Tibial artery (tissue), 4 donors: ENCODE results near the gene COL4A4.
"Not testable (repeated sequence)": the region's sequence is repeated elsewhere in the genome, so short reads cannot be mapped to it uniquely, and the experiment has no call there.

Source experiments
- DNase-seq, 2 donors: peaks; one replicate each; pipeline ENCODE4 v3.0.0-alpha.2; 2019
- H3K27ac ChIP-seq, 2 donors: fragments of 200-600 bp; sonication (generic) in 1 of 2; 1 replicate in 1 of 2; 2 replicates in 1 of 2; pipeline ENCODE4 v1.5.1; 2018 to 2019; ENCODE audit warnings: mild to moderate bottlenecking in 1 of 2
- H3K27me3 ChIP-seq, 2 donors: fragments of 200-600 bp; sonication (generic) in 1 of 2; one replicate each; pipeline versions ENCODE4 v1.5.1 to v1.6.0; 2016 to 2019
- H3K36me3 ChIP-seq, 3 donors: fragments of 200-600 bp; sonication (generic) in 2 of 3; one replicate each; pipeline ENCODE4 v1.5.1; 2016 to 2019; ENCODE audit warnings: mild to moderate bottlenecking in 2 of 3
- H3K4me1 ChIP-seq, 4 donors: fragments of 200-600 bp; sonication (generic) in 2 of 4; 1 replicate in 3 of 4; 2 replicates in 1 of 4; pipeline ENCODE4 v1.5.1; 2016 to 2019
- H3K4me3 ChIP-seq, 2 donors: fragments of 200-600 bp; sonication (generic) in 1 of 2; 1 replicate in 1 of 2; 2 replicates in 1 of 2; pipeline ENCODE4 v1.5.1; 2018 to 2019; ENCODE audit warnings: mild to moderate bottlenecking in 2 of 2
- H3K9me3 ChIP-seq, 3 donors: fragments of 200-600 bp; sonication (generic) in 1 of 3; one replicate each; pipeline ENCODE4 v1.5.1; 2016 to 2019
- intact Hi-C: fragments of 100-400 bp; cut with DNase I; formaldehyde crosslinking; loops from one replicate; pipeline ENCODE4 v1.15.0; 2023; ENCODE audit warnings: low total_unique reads
- TF ChIP-seq, protein P1 (sequence below), 2 experiments: fragments of 200-600 bp in 1 of 2; fragments of 450-650 bp in 1 of 2; IDR thresholded peaks; one replicate each; pipeline ENCODE4 v1.5.1; 2017 to 2019; ENCODE audit warnings: antibody characterized with exemption in 2 of 2, mild to moderate bottlenecking in 1 of 2, moderate library complexity in 1 of 2

Gene COL4A4

DNA sequence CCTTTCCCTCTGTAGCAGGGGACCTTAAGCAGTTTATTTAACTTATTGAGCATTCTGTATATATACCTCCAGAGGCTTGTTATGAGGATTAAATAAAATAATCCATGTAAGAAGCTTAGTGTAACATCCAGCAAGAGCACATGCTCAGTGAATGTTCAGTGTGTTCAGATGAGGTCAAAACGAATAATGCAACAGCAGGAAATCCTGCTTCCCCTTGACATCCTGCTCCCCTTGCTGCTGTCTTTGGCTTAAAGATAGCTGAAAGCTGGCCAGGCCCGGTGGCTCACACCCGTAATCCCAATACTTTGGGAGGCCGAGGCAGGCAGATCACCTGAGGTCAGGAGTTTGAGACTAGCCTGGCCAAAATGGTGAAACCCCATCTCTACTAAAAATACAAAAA lies 68.7 kb downstream of the COL4A4 start:
- H3K27me3 ChIP-seq: no peaks in the 10 kb centered on the region
- H3K27ac ChIP-seq: no peak overlapping the region
- H3K4me3 ChIP-seq: no peak overlapping the region
- no peak for DNase-seq
- TF ChIP-seq, protein P1, sequence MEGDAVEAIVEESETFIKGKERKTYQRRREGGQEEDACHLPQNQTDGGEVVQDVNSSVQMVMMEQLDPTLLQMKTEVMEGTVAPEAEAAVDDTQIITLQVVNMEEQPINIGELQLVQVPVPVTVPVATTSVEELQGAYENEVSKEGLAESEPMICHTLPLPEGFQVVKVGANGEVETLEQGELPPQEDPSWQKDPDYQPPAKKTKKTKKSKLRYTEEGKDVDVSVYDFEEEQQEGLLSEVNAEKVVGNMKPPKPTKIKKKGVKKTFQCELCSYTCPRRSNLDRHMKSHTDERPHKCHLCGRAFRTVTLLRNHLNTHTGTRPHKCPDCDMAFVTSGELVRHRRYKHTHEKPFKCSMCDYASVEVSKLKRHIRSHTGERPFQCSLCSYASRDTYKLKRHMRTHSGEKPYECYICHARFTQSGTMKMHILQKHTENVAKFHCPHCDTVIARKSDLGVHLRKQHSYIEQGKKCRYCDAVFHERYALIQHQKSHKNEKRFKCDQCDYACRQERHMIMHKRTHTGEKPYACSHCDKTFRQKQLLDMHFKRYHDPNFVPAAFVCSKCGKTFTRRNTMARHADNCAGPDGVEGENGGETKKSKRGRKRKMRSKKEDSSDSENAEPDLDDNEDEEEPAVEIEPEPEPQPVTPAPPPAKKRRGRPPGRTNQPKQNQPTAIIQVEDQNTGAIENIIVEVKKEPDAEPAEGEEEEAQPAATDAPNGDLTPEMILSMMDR (IDR thresholded peaks at IDR 0.05): no peak
- H3K9me3 ChIP-seq: peaks cover 0 to 4% (median 0%) of the 10 kb centered on the region in 3 donors
- H3K36me3 ChIP-seq: no peaks in the 10 kb centered on the region
- intact Hi-C loops: no loop called here
- H3K4me1 ChIP-seq: no peaks in the 10 kb centered on the region

DNA sequence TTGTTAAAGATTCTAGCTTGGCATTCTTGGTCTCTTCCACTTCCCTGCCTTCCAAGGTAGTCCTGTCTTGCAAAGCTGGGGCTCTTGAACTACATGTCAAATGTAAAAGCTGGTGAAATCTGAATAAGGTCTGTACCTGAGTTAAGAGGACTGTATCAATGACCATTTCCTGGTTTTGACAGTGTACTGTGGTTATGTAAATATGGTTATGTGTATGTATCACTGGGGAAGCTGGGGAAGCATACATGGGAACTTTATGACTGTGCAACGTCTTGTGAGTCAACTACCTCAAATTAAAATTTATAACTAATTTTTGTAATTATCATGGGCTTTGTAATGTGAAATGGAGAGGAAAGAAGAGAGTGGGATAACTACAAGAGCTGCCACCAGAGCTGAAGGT lies 81.7 kb downstream of the COL4A4 start:
- Histone ChIP-seq H3K4me3 (no peak overlapping the region), H3K9me3 (no peaks in the 10 kb centered on the region), H3K36me3 (no peaks in the 10 kb centered on the region), H3K4me1 (no peaks in the 10 kb centered on the region), H3K27ac (no peak overlapping the region), H3K27me3 (no peaks in the 10 kb centered on the region)
- intact Hi-C loops: no loop called here
- TF ChIP-seq, protein P1 (IDR thresholded peaks at IDR 0.05): no peak
- no peak for DNase-seq

DNA sequence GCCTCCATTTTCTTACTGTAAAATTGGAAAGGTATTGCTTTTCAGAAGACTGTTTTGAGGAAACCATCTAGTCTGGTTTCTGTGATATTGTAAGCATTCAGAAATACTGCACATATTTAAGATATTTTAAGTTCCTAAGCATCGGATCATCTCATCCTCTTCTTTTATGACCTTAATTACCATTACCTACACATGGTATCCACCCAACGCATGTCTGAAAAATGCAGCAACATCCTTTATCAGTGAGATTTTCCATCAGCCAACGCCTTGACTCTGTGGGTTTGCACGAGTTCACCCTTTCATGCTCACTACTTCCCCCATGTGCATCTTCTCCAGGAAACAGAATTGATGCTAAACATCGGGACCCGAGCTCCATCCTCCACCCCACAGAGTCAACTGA lies 84.3 kb downstream of the COL4A4 start:
- no peaks in the 10 kb centered on the region for H3K36me3 ChIP-seq
- intact Hi-C loops: no loop called here
- no peak overlapping the region for H3K27ac ChIP-seq
- no peak overlapping the region for H3K4me3 ChIP-seq
- no peaks in the 10 kb centered on the region for H3K9me3 ChIP-seq
- DNase-seq: no peak
- TF ChIP-seq, protein P1 (IDR thresholded peaks at IDR 0.05): no peak
- H3K27me3 ChIP-seq: no peaks in the 10 kb centered on the region
- no peaks in the 10 kb centered on the region for H3K4me1 ChIP-seq

DNA sequence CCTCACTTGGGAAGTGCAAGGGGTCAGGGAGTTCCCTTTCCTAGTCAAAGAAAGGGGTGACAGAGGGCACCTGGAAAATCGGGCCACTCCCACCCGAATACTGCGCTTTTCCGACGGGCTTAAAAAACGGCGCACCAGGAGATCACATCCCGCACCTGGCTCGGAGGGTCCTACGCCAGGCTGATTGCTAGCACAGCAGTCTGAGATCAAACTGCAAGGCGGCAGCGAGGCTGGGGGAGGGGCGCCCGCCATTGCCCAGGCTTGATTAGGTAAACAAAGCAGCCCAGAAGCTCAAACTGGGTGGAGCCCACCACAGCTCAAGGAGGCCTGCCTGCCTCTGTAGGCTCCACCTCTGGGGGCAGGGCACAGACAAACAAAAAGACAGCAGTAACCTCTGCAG lies 98.9 kb downstream of the COL4A4 start:
- H3K4me1 ChIP-seq, H3K27ac ChIP-seq, H3K27me3 ChIP-seq, H3K9me3 ChIP-seq, intact Hi-C loops, DNase-seq, H3K4me3 ChIP-seq, H3K36me3 ChIP-seq: not testable (repeated sequence)

DNA sequence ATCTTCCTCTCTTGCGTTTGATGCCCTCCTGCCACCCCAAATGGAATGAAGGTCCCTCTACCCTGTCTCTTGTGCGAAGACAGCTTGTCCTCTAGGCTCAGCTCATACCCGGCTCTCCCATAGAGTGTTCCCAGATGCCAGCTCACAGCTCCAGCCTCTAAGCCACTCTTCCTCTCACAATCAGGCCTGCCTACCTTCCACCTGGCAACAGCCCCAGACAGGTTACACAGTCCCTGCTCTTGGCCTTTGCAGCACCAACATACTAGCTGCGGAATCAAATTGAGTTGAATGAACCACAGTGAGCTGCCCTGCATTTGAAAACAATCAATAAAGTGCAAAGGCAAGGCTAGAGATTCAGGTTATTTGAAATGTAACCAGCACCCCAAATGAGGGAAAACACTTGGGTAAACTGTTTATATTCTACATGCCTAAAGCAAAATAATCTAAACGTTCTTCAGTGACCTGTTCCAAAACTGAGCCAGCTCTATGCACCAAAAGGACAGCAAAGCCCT lies 105.1 kb downstream of the COL4A4 start:
- TF ChIP-seq, protein P1 (IDR thresholded peaks at IDR 0.05): no peak
- Histone ChIP-seq H3K27me3 (no peaks in the 10 kb centered on the region), H3K4me1 (no peaks in the 10 kb centered on the region), H3K4me3 (no peak overlapping the region), H3K36me3 (no peaks in the 10 kb centered on the region), H3K27ac (no peak overlapping the region), H3K9me3 (peaks cover 0 to 6% (median 0%) of the 10 kb centered on the region in 3 donors)
- intact Hi-C loops: no loop called here
- no peak for DNase-seq

DNA sequence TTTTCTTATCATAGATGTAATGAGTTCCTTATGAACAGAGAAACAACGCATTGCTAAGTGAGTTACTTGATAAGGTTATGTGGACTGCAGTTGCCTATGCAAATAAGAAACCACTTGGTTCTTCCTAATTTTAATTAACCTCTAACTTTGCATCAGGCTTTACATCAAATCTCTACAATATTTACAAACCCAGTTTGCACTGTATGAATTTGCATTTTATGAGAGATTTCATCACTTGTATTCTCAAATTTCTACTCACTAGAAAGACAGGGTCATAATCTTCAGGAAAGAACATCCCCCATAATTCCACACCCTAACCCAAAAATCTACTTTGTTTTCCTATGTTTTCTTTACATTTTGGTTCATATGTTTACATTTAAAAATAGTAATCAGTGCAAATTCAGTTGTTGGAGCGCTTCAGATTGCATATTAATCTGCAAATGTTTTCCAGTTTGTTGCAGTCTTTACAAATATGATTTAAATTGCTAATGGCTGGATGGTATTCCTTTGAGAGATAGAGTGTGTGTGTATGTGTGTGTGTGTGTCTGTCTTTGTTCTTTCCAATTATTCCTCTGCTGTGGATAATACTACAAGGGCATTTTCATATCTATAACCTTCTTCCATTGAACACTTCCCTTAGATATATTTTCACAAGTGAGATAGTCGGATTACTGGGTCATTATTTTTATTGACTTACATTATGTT lies 106.1 kb downstream of the COL4A4 start:
- no peaks in the 10 kb centered on the region for H3K4me1 ChIP-seq
- H3K27me3 ChIP-seq: no peaks in the 10 kb centered on the region
- no peak overlapping the region for H3K27ac ChIP-seq
- TF ChIP-seq, protein P1 (IDR thresholded peaks at IDR 0.05): no peak
- H3K4me3 ChIP-seq: no peak overlapping the region
- peaks cover 0 to 6% (median 0%) of the 10 kb centered on the region in 3 donors for H3K9me3 ChIP-seq
- intact Hi-C loops: no loop called here
- no peak for DNase-seq
- H3K36me3 ChIP-seq: no peaks in the 10 kb centered on the region
